HL-60/S4 treated with retinoic acid at 250 ng/mL for 4 days and 3 days (cell line): ENCODE measurements around the gene PSRC1.
"Not testable (repeated sequence)": the region's sequence is repeated elsewhere in the genome, so short reads cannot be mapped to it uniquely, and the experiment has no call there.

Experiments
- in situ Hi-C: fragments of 300-500 bp; cut with MboI; formaldehyde crosslinking; loops from 2 replicates; pipeline ENCODE4 v1.7.0; 2022; ENCODE audit warnings: low sequenced_read_pairs

The PSRC1 gene

DNA sequence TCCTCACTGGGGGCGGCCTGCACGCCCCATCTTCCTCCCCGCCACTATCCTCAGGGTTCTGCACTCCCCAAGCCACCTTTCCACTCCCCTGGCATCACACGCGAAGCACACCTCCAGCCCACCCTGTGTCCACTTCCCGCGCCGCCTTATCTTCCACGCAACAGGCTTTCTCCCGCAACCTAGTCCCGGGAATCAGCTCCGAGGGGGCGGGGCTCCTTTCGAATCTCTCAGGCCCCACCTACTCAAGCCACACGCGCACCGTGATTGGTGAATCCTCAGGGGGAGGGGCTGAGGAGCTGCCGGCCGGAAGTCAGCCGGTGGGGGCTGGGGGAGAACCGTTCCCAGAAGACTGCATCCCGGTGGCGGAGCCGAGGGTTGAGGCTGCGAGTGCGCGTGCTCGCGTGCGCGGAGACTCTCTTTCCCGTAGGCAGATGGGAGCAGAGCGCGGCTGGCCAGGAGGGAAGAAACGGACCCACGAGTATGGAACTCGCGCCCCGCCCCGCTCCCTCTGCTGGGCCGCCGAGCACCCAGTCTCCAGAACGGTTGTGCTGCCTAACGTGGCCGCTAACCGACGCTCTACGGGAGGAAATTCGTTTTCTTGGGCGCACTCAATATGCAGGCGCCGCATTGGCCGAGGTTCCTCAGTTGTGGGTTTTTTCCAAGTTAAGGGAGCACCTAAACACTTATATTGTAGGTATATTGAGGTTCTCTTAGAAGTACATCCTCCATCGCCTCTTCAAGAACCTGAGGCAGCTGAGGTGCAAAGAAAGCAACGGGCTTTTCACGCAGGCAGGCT lies at the start of gene PSRC1:
Gene PSRC1, minus strand, starts transcription at position 194 of the 796 bp plus-strand sequence.
- in situ Hi-C loops, result loop anchor here (10.0 kb wide), 1 partner anchor 112 kb away; the partner anchor contains the start of gene SORT1

DNA sequence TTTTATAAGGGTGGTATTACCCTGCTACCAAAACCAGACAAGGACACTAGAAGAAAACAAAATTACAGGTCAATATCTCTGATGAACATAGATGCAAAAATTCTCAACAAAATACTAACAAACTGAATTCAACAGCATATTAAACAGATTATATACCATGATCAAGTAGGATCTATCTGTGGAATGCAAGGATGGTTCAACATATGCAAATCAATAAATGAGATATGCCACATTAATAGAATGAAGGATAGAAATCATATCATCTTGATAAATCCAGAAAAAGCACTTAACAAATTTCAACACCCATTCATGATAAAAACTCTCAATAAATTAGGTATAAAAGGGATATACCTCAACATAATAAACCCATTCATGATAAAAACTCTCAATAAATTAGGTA lies 48.2 kb upstream of the PSRC1 start:
- in situ Hi-C loops, result no loop called here

- in situ Hi-C loops, result no loop called here
Observed at GRCh38 chr1:109327285-109327684, 44.3 kb upstream of the PSRC1 start.

DNA sequence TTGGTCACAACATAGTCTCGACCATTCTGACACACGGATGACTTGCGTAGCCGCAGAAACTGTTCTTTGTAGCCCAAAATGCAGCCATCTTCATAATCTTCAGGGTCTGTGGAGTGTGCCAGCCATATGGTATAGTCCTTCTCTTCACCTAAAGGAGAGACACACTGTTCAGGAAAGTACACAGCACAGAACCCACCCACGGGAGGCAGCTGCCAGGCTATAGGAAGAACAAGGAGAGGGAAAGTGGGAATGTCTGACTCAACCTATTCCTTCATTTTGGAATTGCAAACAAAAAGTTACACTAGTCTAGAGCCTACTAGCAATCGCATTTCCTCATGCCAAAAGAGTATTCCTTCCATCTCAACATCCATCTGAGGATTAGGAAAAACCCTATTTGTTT lies 40.0 kb upstream of the PSRC1 start:
- in situ Hi-C loops, result no loop called here

- in situ Hi-C loops, result no loop called here
Observed at GRCh38 chr1:109319114-109319513, 36.2 kb upstream of the PSRC1 start.

DNA sequence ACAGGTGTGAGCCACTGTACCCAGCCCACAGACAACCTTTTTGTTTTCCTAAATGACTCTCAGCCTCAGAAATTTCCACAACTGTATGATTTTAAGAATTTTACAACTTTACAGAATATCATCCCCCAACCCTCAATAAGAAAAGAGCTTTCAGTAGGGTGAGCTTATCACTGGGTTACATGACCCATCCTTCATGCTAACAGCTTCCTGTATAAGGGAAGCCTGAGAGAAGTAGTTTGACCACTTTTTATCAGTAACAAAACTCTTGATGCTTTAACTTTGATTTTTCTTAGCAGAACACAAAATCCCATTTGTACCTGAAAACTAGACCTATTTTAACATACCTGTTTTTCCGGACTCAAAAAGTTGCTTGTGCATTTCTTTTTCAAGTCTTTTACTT lies 33.6 kb upstream of the PSRC1 start:
- in situ Hi-C loops, result no loop called here

- in situ Hi-C loops, result no loop called here
Observed at GRCh38 chr1:109315288-109315687, 32.3 kb upstream of the PSRC1 start.

- in situ Hi-C loops, result no loop called here
Observed at GRCh38 chr1:109314795-109315194, 31.9 kb upstream of the PSRC1 start.

DNA sequence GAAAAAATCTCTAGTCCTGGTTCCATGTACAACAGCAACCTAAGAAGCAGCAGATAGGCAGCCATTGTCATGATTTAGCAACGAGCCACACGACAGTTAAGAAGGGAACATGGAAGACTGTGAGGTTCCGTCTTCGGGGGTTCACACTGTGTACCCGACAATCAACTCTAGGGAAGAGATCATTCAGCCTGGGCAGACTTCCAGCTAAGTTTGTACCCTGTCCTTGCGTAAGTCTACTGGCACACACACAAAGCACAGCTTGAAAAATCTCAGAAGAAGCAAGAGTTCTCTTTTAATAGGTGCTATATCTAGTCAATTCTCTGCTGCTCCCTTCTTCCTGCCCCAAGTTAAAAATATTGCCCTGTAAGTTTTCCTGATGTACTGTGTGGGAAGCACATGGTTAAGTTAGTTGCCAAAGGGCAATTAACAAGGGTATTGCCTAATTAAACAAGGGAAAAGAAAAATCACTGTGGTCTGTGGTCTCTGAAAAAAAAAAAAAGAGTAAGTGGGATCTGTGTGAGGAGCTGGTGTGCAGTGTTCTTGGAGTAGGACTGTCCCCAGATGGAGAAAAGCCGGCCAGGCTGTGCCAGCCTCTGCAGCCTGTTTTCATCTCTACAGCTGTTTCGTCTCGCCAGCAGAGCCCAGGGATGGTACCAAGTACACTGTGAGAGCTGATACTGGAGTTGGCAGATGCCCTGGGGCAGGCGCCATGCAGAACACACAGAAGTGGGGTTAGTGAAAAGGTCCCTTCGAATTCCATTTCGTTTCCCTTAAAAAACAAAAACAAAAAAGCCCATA lies 30.2 kb upstream of the PSRC1 start:
- in situ Hi-C loops, result no loop called here

DNA sequence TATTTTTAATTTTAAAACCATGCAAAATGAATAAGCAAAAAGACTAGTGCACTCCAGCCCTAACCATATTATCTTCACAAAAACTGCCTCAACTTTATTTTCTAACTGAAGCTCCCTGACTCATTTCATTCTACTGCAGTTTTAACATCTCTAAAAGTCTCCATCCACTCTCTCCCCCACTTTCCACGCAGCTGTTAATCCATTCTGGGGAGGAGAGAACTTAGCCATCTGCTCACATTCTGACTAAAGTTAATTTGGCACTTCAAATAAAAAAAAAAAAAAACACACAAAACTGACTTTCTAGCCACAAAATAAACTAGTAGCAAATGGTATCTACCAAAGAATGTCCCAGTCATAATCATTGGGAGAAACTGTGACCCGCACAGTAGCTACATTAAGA lies 29.3 kb upstream of the PSRC1 start:
- in situ Hi-C loops, result no loop called here

GRCh38 chr1:109309347-109309746 lies 26.4 kb upstream of the PSRC1 start:
- in situ Hi-C loops, result no loop called here

DNA sequence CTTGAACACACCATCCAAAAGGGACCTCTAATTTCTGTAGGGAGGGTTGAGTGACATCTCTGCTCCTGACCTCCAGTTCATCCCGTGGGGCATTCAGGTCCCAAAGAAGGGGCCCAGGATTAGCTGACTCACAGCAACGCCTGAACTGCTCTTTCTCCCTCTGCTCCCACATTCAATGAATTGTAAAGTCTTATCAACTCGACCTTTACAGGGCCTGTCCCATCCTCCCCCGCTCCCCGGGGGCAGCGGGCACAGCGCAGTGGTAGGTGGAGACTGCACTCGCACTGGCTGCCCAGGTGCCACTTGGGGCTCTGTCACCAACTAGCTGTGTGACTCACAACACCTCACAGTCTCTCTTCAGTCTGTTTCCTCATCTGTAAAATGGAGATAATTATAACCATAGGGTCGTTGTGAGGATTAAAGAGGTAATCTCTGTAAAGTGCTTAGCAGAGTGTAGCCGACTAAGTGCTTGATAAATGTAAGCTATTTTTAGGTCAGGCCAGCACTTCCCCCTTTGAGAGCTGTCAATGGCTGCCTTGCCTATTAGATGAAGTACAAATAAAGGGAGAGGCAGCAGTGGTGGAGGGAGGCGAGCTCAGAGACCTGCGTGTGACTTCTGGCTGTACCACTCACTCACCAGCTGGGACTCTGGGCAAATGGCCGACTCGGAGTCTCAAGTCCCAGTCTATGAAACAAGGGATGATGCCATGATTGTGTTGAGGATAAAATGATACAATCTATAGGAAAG lies 24.5 kb upstream of the PSRC1 start:
- in situ Hi-C loops, result no loop called here

DNA sequence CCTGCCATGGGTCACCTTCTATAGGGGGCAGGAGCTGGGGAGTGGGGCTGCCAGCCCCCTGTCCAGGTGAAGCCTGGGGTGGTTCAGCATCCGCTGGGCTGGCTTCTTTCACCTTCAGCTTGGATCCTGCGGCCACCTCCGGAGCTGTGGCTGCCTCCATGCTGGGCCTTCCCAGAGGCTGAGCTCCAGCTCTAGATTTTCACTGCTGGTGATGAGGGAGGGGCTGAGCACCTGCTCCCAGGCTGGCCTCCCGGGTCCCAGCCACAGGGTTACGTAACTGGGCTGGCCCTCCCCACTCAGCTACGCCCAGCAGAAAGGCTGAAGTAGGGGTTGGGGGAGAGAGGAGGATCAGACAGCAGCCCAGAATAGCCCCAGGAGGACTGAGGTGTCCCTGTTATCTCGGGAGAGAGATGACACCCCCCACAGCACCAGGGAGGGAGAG lies 23.9 kb upstream of the PSRC1 start, which contains the start of gene MYBPHL:
Gene MYBPHL, minus strand, starts transcription at position 180 of the 442 bp plus-strand sequence. Its CDS starts 20 bp downstream, at position 160.
- in situ Hi-C loops, result no loop called here

DNA sequence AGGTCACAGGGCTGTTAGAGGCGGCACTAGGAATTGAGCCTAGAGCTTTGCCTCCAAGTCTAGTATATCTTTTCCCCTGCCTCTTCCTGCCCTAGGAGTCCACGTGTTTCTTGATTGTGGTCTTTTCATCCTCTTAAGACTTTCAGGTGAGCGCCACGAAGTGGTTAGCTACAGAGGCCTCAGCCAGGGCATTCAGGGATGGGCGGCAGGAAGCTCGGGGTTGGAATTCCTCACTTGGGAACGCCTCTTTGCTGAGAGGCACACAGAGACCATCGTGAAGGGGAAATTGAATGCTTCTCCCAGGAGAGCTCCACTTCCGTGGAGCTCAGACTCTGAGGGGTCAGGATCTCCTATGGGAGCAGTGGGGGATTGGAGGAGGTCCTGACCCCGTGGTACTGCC lies 23.0 kb upstream of the PSRC1 start:
- in situ Hi-C loops, result not testable (repeated sequence)

- in situ Hi-C loops, result no loop called here
Observed at GRCh38 chr1:109304226-109304920, 21.4 kb upstream of the PSRC1 start.

- in situ Hi-C loops, result no loop called here
Observed at GRCh38 chr1:109301874-109302273, 18.9 kb upstream of the PSRC1 start.

DNA sequence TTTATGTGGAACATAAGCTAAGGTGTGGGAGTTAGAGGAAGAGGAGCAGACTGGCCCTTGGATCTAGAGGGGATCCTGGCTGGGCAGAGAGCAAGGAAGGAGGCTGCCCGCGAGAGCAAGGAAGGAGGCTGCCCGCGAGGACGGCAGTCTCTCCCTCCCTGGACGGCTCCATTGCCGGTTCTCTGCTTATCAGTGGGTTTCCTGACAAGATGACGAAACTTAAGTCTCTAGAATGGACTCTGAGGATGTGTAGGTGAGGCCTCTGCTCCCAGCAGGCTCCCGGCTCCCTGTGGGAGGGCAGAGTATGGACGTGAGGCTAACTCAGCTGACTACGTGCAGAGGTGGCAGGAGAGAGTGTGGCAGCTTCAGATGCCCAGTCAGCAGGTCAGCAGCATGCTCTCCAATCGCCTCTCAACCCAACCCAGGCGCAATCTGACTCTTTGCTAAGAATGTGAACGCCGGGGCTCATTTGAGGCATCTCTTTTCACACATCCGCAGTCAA lies 17.8 kb upstream of the PSRC1 start:
- in situ Hi-C loops, result no loop called here

- in situ Hi-C loops, result no loop called here
Observed at GRCh38 chr1:109299558-109300343, 16.8 kb upstream of the PSRC1 start.

- in situ Hi-C loops, result no loop called here
Observed at GRCh38 chr1:109298666-109299557, 16.0 kb upstream of the PSRC1 start.
